Vagina (tissue), 2 donors: ENCODE measurements around the gene CCDC33. TPM values are rescaled to one million over a fixed set of nuclear protein-coding genes. Genes with fewer than 3 reads are reported as not detected.

Experiments
- DNase-seq, 2 donors: peaks; one replicate each; pipeline ENCODE4 v3.0.0-alpha.2; 2017; ENCODE audit errors: extremely low spot score in 2 of 2
- H3K27ac ChIP-seq: fragments of 200-600 bp; sonication (generic); one replicate; pipeline ENCODE4 v1.5.1; 2019
- H3K27me3 ChIP-seq: fragments of 200-600 bp; sonication (generic); one replicate; pipeline ENCODE4 v1.5.1; 2019
- H3K36me3 ChIP-seq, 2 donors: fragments of 200-600 bp; sonication (generic); one replicate each; pipeline ENCODE4 v1.5.1; 2017 to 2019
- H3K4me1 ChIP-seq: fragments of 200-600 bp; sonication (generic); one replicate; pipeline ENCODE4 v1.5.1; 2019
- H3K4me3 ChIP-seq, 2 donors: fragments of 200-600 bp; sonication (generic); 1 replicate in 1 of 2; 2 replicates in 1 of 2; pipeline ENCODE4 v1.5.1; 2016 to 2019
- H3K9me3 ChIP-seq: fragments of 200-600 bp; sonication (generic); one replicate; pipeline ENCODE4 v1.5.1; 2019
- CTCF ChIP-seq, 3 experiments: fragments of 450-650 bp in 2 of 3; fragments of 200-600 bp in 1 of 3; sonication (generic) in 1 of 3; IDR thresholded peaks; one replicate each; pipeline ENCODE4 v1.5.1; 2017 to 2019; ENCODE audit warnings: antibody characterized with exemption in 3 of 3, mild to moderate bottlenecking in 2 of 3, moderate library complexity in 2 of 3
- POLR2A ChIP-seq, 2 donors: fragments of 450-650 bp; IDR thresholded peaks; one replicate each; pipeline ENCODE4 v1.6.1; 2017; ENCODE audit warnings: antibody characterized with exemption in 2 of 2, mild to moderate bottlenecking in 2 of 2, moderate library complexity in 2 of 2
- POLR2AphosphoS5 ChIP-seq, 2 donors: sonication (generic); formaldehyde crosslinking; IDR thresholded peaks; one replicate each; pipeline ENCODE4 v1.9.0; 2017; ENCODE audit warnings: antibody characterized with exemption in 2 of 2, mild to moderate bottlenecking in 2 of 2, low read depth in 1 of 2; ENCODE audit not compliant: insufficient read depth in 1 of 2
- intact Hi-C: fragments of 100-400 bp; cut with DNase I; formaldehyde crosslinking; loops from one replicate; pipeline ENCODE4 v1.15.1; 2023
- total RNA-seq: library from RNA; depleted of rRNA; stranded (reverse); fragments of >200 nt; gene quantifications from one replicate; pipeline ENCODE4 v1.2.3, GENCODE V29; 2016

Gene CCDC33
- total RNA-seq, 1 donor from 2014 or later, result not detected

GRCh38 chr15:74212494-74212893 is 23.6 kb upstream of the CCDC33 start:
- no peaks in the 10 kb centered on the region for H3K27me3 ChIP-seq
- no peak for TF ChIP-seq POLR2A (IDR thresholded peaks at IDR 0.05)
- TF ChIP-seq POLR2AphosphoS5 (IDR thresholded peaks at IDR 0.05; ENCODE audit: insufficient read depth in 1 of 2, low read depth in 1 of 2), result no peak
- intact Hi-C loops, result no loop called here
- H3K4me1 ChIP-seq, result no peaks in the 10 kb centered on the region
- no peaks in the 10 kb centered on the region for H3K9me3 ChIP-seq
- no peaks in the 10 kb centered on the region for H3K36me3 ChIP-seq
- H3K27ac ChIP-seq, result no peak overlapping the region
- no peak overlapping the region for H3K4me3 ChIP-seq
- DNase-seq, result no peak

- H3K27me3 ChIP-seq, result no peaks in the 10 kb centered on the region
- H3K27ac ChIP-seq, result no peak overlapping the region
- no peak overlapping the region for H3K4me3 ChIP-seq
- H3K36me3 ChIP-seq, result no peaks in the 10 kb centered on the region
- no peak for TF ChIP-seq POLR2AphosphoS5 (IDR thresholded peaks at IDR 0.05; ENCODE audit: insufficient read depth in 1 of 2, low read depth in 1 of 2)
- no peaks in the 10 kb centered on the region for H3K9me3 ChIP-seq
- no peak for DNase-seq
- intact Hi-C loops, result no loop called here
- no peaks in the 10 kb centered on the region for H3K4me1 ChIP-seq
Measured at GRCh38 chr15:74213858-74214284, 22.3 kb upstream of the CCDC33 start.

- intact Hi-C loops, result no loop called here
- Histone ChIP-seq H3K9me3 (no peaks in the 10 kb centered on the region), H3K4me1 (no peaks in the 10 kb centered on the region), H3K27ac (no peak overlapping the region), H3K4me3 (no peak overlapping the region), H3K27me3 (no peaks in the 10 kb centered on the region), H3K36me3 (no peaks in the 10 kb centered on the region)
- no peak for TF ChIP-seq CTCF (IDR thresholded peaks at IDR 0.05)
- no peak for TF ChIP-seq POLR2AphosphoS5 (IDR thresholded peaks at IDR 0.05; ENCODE audit: insufficient read depth in 1 of 2, low read depth in 1 of 2)
- no peak for TF ChIP-seq POLR2A (IDR thresholded peaks at IDR 0.05)
- no peak for DNase-seq
Measured at GRCh38 chr15:74214324-74215021, 21.7 kb upstream of the CCDC33 start.

- H3K36me3 ChIP-seq, result no peaks in the 10 kb centered on the region
- no peaks in the 10 kb centered on the region for H3K27me3 ChIP-seq
- H3K9me3 ChIP-seq, result no peaks in the 10 kb centered on the region
- H3K27ac ChIP-seq, result no peak overlapping the region
- H3K4me3 ChIP-seq, result no peak overlapping the region
- TF ChIP-seq POLR2AphosphoS5 (IDR thresholded peaks at IDR 0.05; ENCODE audit: insufficient read depth in 1 of 2, low read depth in 1 of 2) (no peak), POLR2A (IDR thresholded peaks at IDR 0.05) (no peak), CTCF (IDR thresholded peaks at IDR 0.05) (no peak)
- no peaks in the 10 kb centered on the region for H3K4me1 ChIP-seq
- intact Hi-C loops, result no loop called here
- no peak for DNase-seq
Measured at GRCh38 chr15:74215958-74216357, 20.2 kb upstream of the CCDC33 start.

- DNase-seq, result no peak
- H3K4me3 ChIP-seq, result no peak overlapping the region
- TF ChIP-seq CTCF (IDR thresholded peaks at IDR 0.05) (no peak), POLR2AphosphoS5 (IDR thresholded peaks at IDR 0.05; ENCODE audit: insufficient read depth in 1 of 2, low read depth in 1 of 2) (no peak), POLR2A (IDR thresholded peaks at IDR 0.05) (no peak)
- no peaks in the 10 kb centered on the region for H3K36me3 ChIP-seq
- intact Hi-C loops, result no loop called here
- H3K9me3 ChIP-seq, result no peaks in the 10 kb centered on the region
- H3K4me1 ChIP-seq, result no peaks in the 10 kb centered on the region
- H3K27me3 ChIP-seq, result no peaks in the 10 kb centered on the region
- no peak overlapping the region for H3K27ac ChIP-seq
Measured at GRCh38 chr15:74216949-74217348, 19.2 kb upstream of the CCDC33 start.
